ENCODE data around the gene PIERCE2.

DNA sequence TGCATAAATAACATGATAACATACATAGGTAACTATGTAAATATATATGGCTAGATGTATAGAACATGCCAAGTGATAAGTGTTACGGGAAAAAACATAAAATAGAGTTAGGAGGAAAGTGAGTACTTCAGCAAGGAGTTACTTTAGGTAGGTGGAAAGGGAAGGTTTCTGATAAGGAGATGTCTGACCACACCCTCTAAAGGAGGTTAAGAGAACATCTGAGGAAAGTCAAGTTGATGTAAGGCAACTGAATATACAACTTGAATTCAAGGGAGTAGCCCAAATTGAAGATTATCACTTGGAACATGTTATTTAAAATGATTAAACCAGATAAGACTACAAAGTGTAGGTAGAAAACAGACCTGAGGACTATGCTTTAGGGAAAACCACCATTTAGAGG is 13.8 kb downstream of the PIERCE2 start:
- TF ChIP-seq YY1 (IDR thresholded peaks at IDR 0.05; ENCODE audit: insufficient read depth, insufficient read length) = no peak
- no peak for TF ChIP-seq SUZ12 (IDR thresholded peaks at IDR 0.05; ENCODE audit: extremely low read depth, insufficient read depth, insufficient read length)
